ENCODE measurements around the gene SNX6.

DNA sequence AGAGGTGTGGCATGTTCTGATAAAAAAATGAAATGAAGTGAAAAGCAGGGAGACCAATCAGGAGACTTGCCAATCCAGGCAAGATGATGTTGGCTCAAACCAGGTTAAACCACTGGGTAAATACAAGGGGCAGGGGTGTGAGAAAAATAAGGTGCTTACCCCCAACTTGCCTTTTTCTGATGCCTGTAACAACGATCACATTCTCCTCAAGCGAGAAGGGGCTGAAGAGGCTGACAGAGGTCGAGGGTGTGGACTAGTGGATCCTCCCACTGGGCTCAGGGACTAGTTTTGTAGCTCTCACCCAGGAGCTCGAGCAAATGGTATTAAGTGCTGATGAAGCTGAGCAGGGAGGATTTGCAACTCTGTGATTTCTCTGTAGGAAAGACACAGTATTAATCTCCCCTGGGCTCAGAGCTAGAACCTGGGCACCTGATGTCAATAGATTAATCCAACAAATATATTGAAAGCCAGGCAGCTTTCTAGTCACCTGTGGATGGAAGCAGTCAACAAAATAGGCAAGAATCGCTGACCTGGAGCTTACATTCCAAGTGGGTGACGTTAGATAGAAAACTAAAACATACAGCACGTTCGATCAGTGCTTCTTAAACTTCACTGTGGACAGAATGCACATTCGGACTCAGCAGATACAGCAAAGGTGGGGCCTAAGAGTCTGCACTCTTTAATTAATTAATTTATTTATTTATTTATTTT is 75.3 kb downstream of the SNX6 start:
- no peak for TF ChIP-seq ZNF565 (CRISPR knock-in tag; conservative IDR thresholded peaks at IDR 0.05; ENCODE audit: low read depth)
- no peak for TF ChIP-seq ESRRG (CRISPR knock-in tag; IDR thresholded peaks at IDR 0.05)
- TF ChIP-seq ZC3H10 (CRISPR knock-in tag; IDR thresholded peaks at IDR 0.05), result no peak
- TF ChIP-seq ZNF70 (CRISPR knock-in tag; IDR thresholded peaks at IDR 0.05), result no peak

Measured in SK-N-SH treated with all-trans-retinoic acid at 6 μM for 48 hours (cell line).